ENCODE results near the gene G0S2. TPM values are rescaled to one million over a fixed set of nuclear protein-coding genes. Genes with fewer than 3 reads are reported as not detected.
"Not testable (repeated sequence)": the region's sequence is repeated elsewhere in the genome, so short reads cannot be mapped to it uniquely, and the experiment has no call there.

The G0S2 gene
- total RNA-seq, 1 experiment from 2014 or later = 4.0 TPM

DNA sequence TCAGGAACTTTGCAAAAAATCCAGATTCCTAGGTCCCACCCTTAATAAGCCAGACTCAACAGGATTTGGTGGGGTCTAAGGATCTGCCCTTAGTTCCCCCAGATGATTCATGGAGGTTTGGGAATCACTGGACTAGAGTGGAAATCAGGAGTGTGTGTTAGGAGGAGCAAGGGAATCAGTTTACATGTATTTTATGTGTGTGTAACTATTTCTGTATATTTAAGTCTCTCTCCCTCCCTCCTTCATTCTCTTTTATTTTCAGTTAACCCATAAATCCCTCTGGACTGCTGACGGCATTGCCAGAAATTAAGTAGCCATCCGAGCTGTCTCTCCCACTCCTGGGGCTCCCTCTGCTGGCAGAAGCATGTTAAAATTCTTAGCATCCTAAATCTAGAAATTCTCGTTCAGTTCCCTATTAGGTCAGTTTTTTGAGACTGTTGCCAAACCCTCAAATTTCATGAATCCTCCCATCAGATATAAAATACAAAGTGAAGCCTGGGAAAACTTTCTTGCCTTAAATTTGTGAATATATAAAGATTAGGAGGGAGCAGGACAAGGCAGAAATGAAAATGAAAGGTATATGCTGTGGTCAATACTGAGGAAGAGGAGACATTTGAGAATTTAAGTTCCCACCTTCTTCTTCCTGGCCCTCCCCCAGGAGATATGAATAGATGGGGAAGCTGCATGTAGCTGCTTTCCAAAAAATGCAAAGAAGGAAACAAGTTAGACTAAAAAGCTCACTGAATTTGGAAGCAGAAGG, 17.7 kb downstream of the G0S2 start:
- Mint-ChIP-seq H3K27ac (ENCODE audit: unreplicated experiment) (peak overlapping the region; percentile 76), H3K4me3 (ENCODE audit: low read depth, unreplicated experiment) (no peak overlapping the region)
- CTCF ChIA-PET = interaction anchor here (0.6 to 2.2 kb wide), 6 partner anchors 10 to 123 kb away, joined by 3 to 10 read pairs (median 4); no protein-coding TSS in a partner anchor

GRCh38 chr1:209696673-209697072, 21.5 kb downstream of the G0S2 start:
- intact Hi-C loops (cut with micrococcal nuclease; ENCODE audit: unreplicated experiment) = no loop called here
- TF ChIP-seq, protein P1, sequence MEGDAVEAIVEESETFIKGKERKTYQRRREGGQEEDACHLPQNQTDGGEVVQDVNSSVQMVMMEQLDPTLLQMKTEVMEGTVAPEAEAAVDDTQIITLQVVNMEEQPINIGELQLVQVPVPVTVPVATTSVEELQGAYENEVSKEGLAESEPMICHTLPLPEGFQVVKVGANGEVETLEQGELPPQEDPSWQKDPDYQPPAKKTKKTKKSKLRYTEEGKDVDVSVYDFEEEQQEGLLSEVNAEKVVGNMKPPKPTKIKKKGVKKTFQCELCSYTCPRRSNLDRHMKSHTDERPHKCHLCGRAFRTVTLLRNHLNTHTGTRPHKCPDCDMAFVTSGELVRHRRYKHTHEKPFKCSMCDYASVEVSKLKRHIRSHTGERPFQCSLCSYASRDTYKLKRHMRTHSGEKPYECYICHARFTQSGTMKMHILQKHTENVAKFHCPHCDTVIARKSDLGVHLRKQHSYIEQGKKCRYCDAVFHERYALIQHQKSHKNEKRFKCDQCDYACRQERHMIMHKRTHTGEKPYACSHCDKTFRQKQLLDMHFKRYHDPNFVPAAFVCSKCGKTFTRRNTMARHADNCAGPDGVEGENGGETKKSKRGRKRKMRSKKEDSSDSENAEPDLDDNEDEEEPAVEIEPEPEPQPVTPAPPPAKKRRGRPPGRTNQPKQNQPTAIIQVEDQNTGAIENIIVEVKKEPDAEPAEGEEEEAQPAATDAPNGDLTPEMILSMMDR (IDR thresholded peaks at IDR 0.05; ENCODE audit: unreplicated experiment) = no peak

More for the DNA sequence above, 17.7 kb downstream of the G0S2 start:
- no peaks in the 10 kb centered on the region for H3K36me3 Mint-ChIP-seq (ENCODE audit: insufficient read depth, unreplicated experiment)
- H3K4me1 Mint-ChIP-seq (ENCODE audit: low read depth, unreplicated experiment) = peaks cover 35% of the 10 kb centered on the region
- DNase-seq = peak; percentile 90
- peaks cover 20% of the 10 kb centered on the region for H3K27me3 Mint-ChIP-seq (ENCODE audit: unreplicated experiment)
- intact Hi-C loops (cut with micrococcal nuclease; ENCODE audit: unreplicated experiment) = loop anchor here (1.0 to 2.0 kb wide), 5 partner anchors 44 to 124 kb away; no protein-coding TSS in a partner anchor
- no peaks in the 10 kb centered on the region for H3K9me3 Mint-ChIP-seq (ENCODE audit: low read depth, unreplicated experiment)
- BruUV-seq (replicated peaks) = no TSS peak
- TF ChIP-seq, protein P1 (IDR thresholded peaks at IDR 0.05; ENCODE audit: unreplicated experiment) = peak; percentile 81

DNA sequence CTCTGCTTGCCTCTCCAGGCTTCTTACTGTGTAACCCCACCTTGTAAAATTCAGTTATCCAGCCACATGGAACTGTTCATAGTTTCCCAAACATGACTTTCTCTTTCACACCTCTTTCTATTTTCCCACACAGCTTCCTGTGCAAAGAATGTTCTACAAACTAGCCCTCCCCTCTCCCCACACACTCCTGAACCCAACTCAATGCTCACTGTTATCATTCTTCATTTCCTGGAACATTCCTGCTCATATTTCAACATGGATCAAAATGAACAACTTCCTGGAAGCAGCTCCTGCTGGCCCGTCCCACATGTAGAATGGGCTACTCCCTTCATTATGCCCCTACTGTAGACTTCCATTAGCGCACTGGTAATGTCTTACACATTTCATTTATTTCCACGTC, 21.9 kb downstream of the G0S2 start:
- TF ChIP-seq, protein P1 (IDR thresholded peaks at IDR 0.05; ENCODE audit: unreplicated experiment) = no peak
- H3K4me3 Mint-ChIP-seq (ENCODE audit: low read depth, unreplicated experiment) = no peak overlapping the region
- CTCF ChIA-PET = interaction anchor here (1.0 to 1.5 kb wide), 2 partner anchors 11 to 44 kb away, joined by 3 read pairs; partner anchors contain the start of gene LAMB3
- no peaks in the 10 kb centered on the region for H3K9me3 Mint-ChIP-seq (ENCODE audit: low read depth, unreplicated experiment)
- DNase-seq = no peak
- H3K27ac Mint-ChIP-seq (ENCODE audit: unreplicated experiment) = no peak overlapping the region
- intact Hi-C loops (cut with micrococcal nuclease; ENCODE audit: unreplicated experiment) = no loop called here
- BruUV-seq (replicated peaks) = no TSS peak
- peaks cover 11% of the 10 kb centered on the region for H3K4me1 Mint-ChIP-seq (ENCODE audit: low read depth, unreplicated experiment)
- peaks cover 20% of the 10 kb centered on the region for H3K27me3 Mint-ChIP-seq (ENCODE audit: unreplicated experiment)
- no peaks in the 10 kb centered on the region for H3K36me3 Mint-ChIP-seq (ENCODE audit: insufficient read depth, unreplicated experiment)

More at GRCh38 chr1:209696673-209697072, 21.5 kb downstream of the G0S2 start:
- no TSS peak for BruUV-seq (replicated peaks)
- CTCF ChIA-PET = interaction anchor here (1.0 to 1.5 kb wide), 2 partner anchors 12 to 44 kb away, joined by 3 read pairs; partner anchors contain the start of gene LAMB3
- no peak for DNase-seq
- H3K36me3 Mint-ChIP-seq (ENCODE audit: insufficient read depth, unreplicated experiment) = no peaks in the 10 kb centered on the region
- no peak overlapping the region for H3K4me3 Mint-ChIP-seq (ENCODE audit: low read depth, unreplicated experiment)
- H3K27me3 Mint-ChIP-seq (ENCODE audit: unreplicated experiment) = peaks cover 20% of the 10 kb centered on the region
- no peak overlapping the region for H3K27ac Mint-ChIP-seq (ENCODE audit: unreplicated experiment)
- peaks cover 16% of the 10 kb centered on the region for H3K4me1 Mint-ChIP-seq (ENCODE audit: low read depth, unreplicated experiment)
- H3K9me3 Mint-ChIP-seq (ENCODE audit: low read depth, unreplicated experiment) = no peaks in the 10 kb centered on the region

DNA sequence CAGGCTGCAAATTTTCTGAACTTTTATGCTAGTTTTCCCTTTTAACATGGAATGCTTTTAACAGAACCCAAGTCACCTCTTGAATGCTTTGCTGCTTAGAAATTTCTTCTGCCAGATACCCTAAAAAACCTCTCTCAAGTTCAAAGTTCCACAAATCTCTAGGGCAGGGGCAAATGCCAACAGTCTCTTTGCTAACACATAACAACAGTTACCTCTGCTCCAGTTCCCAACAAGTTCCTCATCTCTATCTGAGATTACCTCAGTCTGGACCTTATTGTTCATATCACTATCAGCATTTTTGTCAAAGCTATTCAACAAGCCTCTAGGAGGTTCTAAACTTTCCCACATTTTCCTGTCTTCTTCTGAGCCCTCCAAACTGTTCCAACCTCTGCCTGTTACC, 25.5 kb downstream of the G0S2 start:
- H3K4me3 Mint-ChIP-seq (ENCODE audit: low read depth, unreplicated experiment); DNase-seq; CTCF ChIA-PET; H3K27ac Mint-ChIP-seq (ENCODE audit: unreplicated experiment); H3K36me3 Mint-ChIP-seq (ENCODE audit: insufficient read depth, unreplicated experiment); BruUV-seq (replicated peaks); H3K9me3 Mint-ChIP-seq (ENCODE audit: low read depth, unreplicated experiment); H3K27me3 Mint-ChIP-seq (ENCODE audit: unreplicated experiment); intact Hi-C loops (cut with micrococcal nuclease; ENCODE audit: unreplicated experiment); H3K4me1 Mint-ChIP-seq (ENCODE audit: low read depth, unreplicated experiment): not testable (repeated sequence)

DNA sequence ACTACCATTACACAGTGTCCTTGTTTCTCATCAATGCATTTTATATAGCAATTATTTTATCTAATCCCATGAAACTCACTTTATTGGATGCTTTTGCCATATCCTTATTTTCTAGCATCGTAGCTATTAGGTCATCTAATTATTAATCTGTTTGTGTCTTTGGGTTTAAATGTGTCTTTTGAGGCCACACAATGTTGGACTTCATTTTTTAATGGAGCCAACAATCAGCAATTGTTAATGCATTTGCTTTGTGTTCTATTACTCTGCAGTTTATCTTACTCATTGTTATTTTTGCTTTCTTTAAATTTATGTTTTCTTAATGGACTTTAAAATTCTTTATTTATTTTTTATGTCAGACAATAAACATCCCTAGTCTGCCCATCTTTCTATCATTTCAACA, 27.6 kb downstream of the G0S2 start:
- no TSS peak for BruUV-seq (replicated peaks)
- no peaks in the 10 kb centered on the region for H3K36me3 Mint-ChIP-seq (ENCODE audit: insufficient read depth, unreplicated experiment)
- no peaks in the 10 kb centered on the region for H3K9me3 Mint-ChIP-seq (ENCODE audit: low read depth, unreplicated experiment)
- DNase-seq = no peak
- H3K27me3 Mint-ChIP-seq (ENCODE audit: unreplicated experiment) = no peaks in the 10 kb centered on the region
- H3K27ac Mint-ChIP-seq (ENCODE audit: unreplicated experiment) = no peak overlapping the region
- CTCF ChIA-PET = no interaction called here
- TF ChIP-seq, protein P1 (IDR thresholded peaks at IDR 0.05; ENCODE audit: unreplicated experiment) = no peak
- peaks cover 17% of the 10 kb centered on the region for H3K4me1 Mint-ChIP-seq (ENCODE audit: low read depth, unreplicated experiment)
- no peak overlapping the region for H3K4me3 Mint-ChIP-seq (ENCODE audit: low read depth, unreplicated experiment)
- intact Hi-C loops (cut with micrococcal nuclease; ENCODE audit: unreplicated experiment) = no loop called here

Data from Calu3 (cell line).